IMR-90 (cell line): ENCODE measurements around the gene ZKSCAN1. TPM values are rescaled to one million over a fixed set of nuclear protein-coding genes. Genes with fewer than 3 reads are reported as not detected.
"Not testable (repeated sequence)": the region's sequence is repeated elsewhere in the genome, so short reads cannot be mapped to it uniquely, and the experiment has no call there.

Source experiments
- ATAC-seq: fragments of 200-7000 bp; cut with Tn5 transposase; 2 replicates; pipeline ENCODE4 v1.9.1; 2020; ENCODE audit warnings: low read depth, mild to moderate bottlenecking, moderate library complexity
- BruUV-seq: library from RNA; stranded (reverse); fragments of 400-500 nt; replicated peaks from 2 replicates; lab custom pipeline; 2021; lab: Mats Ljungman, UMichigan
- CTCF ChIA-PET: fragments of 300-600 bp; formaldehyde crosslinking; extraction: SDS; loops from one replicate; lab custom pipeline; 2021; ENCODE audit warnings: antibody characterized with exemption; lab: Yijun Ruan, JAX
- POLR2A ChIA-PET: fragments of 300-600 bp; sonication (Branson Sonifier 250); formaldehyde crosslinking; loops from one replicate; lab custom pipeline; 2022; ENCODE audit warnings: antibody characterized with exemption; ENCODE audit not compliant: unreplicated experiment; lab: Charles Lee
- DNase-seq: peaks from one replicate; pipeline ENCODE4 v3.0.0; 2013
- H2AFZ ChIP-seq: replicated peaks from 2 replicates; pipeline ENCODE3; 2013; ENCODE audit warnings: low read length, mild to moderate bottlenecking; ENCODE audit not compliant: poor library complexity
- H2AK5ac ChIP-seq: 2 replicates; pipeline ENCODE4 v1.6.1; 2013; ENCODE audit warnings: low read depth, low read length, inconsistent platforms
- H2AK9ac ChIP-seq: replicated peaks from 2 replicates; pipeline ENCODE3; 2013; ENCODE audit warnings: mild to moderate bottlenecking, low read depth, low read length, moderate library complexity; ENCODE audit not compliant: poor library complexity
- H2BK120ac ChIP-seq: 2 replicates; pipeline ENCODE4 v1.6.1; 2013; ENCODE audit warnings: low read depth, low read length, inconsistent platforms
- H2BK15ac ChIP-seq: 3 replicates; pipeline ENCODE4 v1.6.1; 2013; ENCODE audit warnings: low read depth, low read length, inconsistent platforms
- H2BK20ac ChIP-seq: 2 replicates; pipeline ENCODE4 v1.6.1; 2013; ENCODE audit warnings: low read depth, mild to moderate bottlenecking, inconsistent platforms, low read length, moderate library complexity
- H2BK5ac ChIP-seq: 2 replicates; pipeline ENCODE4 v1.6.1; 2013; ENCODE audit warnings: mild to moderate bottlenecking, low read depth, low read length, inconsistent platforms; ENCODE audit not compliant: poor library complexity, severe bottlenecking
- H3K14ac ChIP-seq: replicated peaks from 2 replicates; pipeline ENCODE4 v1.6.1; 2013; ENCODE audit warnings: low read depth, low read length, inconsistent platforms
- H3K18ac ChIP-seq: 2 replicates; pipeline ENCODE4 v1.6.1; 2013; ENCODE audit warnings: low read depth, low read length, control low read depth
- H3K23ac ChIP-seq: 2 replicates; pipeline ENCODE4 v1.6.1; 2013; ENCODE audit warnings: low read depth, low read length, inconsistent platforms
- H3K27ac ChIP-seq: 2 replicates; pipeline ENCODE4 v1.5.1; 2013; ENCODE audit warnings: mild to moderate bottlenecking, control low read depth, low read length; ENCODE audit not compliant: insufficient read depth
- H3K27me3 ChIP-seq: 2 replicates; pipeline ENCODE4 v1.6.1; 2013; ENCODE audit warnings: low read length; ENCODE audit not compliant: control insufficient read depth, insufficient read depth
- H3K36me3 ChIP-seq: 2 replicates; pipeline ENCODE4 v1.6.1; 2013; ENCODE audit warnings: low read length, mixed read lengths; ENCODE audit not compliant: control insufficient read depth, insufficient read depth
- H3K4ac ChIP-seq: 2 replicates; pipeline ENCODE4 v1.6.1; 2013; ENCODE audit warnings: low read depth, low read length, inconsistent platforms
- H3K4me1 ChIP-seq: 2 replicates; pipeline ENCODE4 v1.6.1; 2013; ENCODE audit warnings: low read length, mixed read lengths; ENCODE audit not compliant: control insufficient read depth, insufficient read depth
- H3K4me2 ChIP-seq: 2 replicates; pipeline ENCODE4 v1.6.1; 2013; ENCODE audit warnings: low read depth, mild to moderate bottlenecking, control low read depth, low read length, moderate library complexity
- H3K4me3 ChIP-seq: 2 replicates; pipeline ENCODE4 v1.5.1; 2013; ENCODE audit warnings: low read depth, mild to moderate bottlenecking, control low read depth, low read length, moderate library complexity; ENCODE audit not compliant: insufficient read depth
- H3K56ac ChIP-seq: 2 replicates; pipeline ENCODE4 v1.6.1; 2013; ENCODE audit warnings: low read length, inconsistent platforms; ENCODE audit not compliant: insufficient read depth; ENCODE audit errors: extremely low read depth
- H3K79me1 ChIP-seq, 2 experiments: 2 replicates each; pipeline ENCODE4 v1.6.1; 2013; ENCODE audit warnings: low read length in 2 of 2, inconsistent platforms in 1 of 2, low read depth in 1 of 2
- H3K9ac ChIP-seq: 2 replicates; pipeline ENCODE4 v1.6.1; 2013; ENCODE audit warnings: low read depth, low read length, control low read depth
- H3K9me1 ChIP-seq: 2 replicates; pipeline ENCODE4 v1.6.1; 2013; ENCODE audit warnings: low read length, inconsistent platforms; ENCODE audit not compliant: insufficient read depth
- H3K9me3 ChIP-seq: 2 replicates; pipeline ENCODE4 v1.6.1; 2013; ENCODE audit warnings: low read length; ENCODE audit not compliant: control insufficient read depth, insufficient read depth
- H4K20me1 ChIP-seq: 2 replicates; pipeline ENCODE4 v1.6.1; 2013; ENCODE audit warnings: low read length, inconsistent platforms; ENCODE audit not compliant: insufficient read depth
- H4K5ac ChIP-seq: 2 replicates; pipeline ENCODE4 v1.6.1; 2013; ENCODE audit warnings: mild to moderate bottlenecking, low read depth, low read length, control low read depth
- H4K8ac ChIP-seq, 2 experiments: 2 replicates each; pipeline ENCODE4 v1.6.1; 2013; ENCODE audit warnings: low read depth in 2 of 2, low read length in 2 of 2, control low read depth in 1 of 2, inconsistent platforms in 1 of 2
- H4K91ac ChIP-seq: 2 replicates; pipeline ENCODE4 v1.6.1; 2013; ENCODE audit warnings: low read depth, low read length, inconsistent platforms; ENCODE audit not compliant: insufficient read depth
- WGBS, 2 experiments: methylation state at CpG; one replicate each; pipeline versions ENCODE4 v1.1.5 to v1.1.7; 2013; ENCODE audit warnings: missing lambda C conversion rate in 2 of 2; ENCODE audit not compliant: insufficient read length in 1 of 2; ENCODE audit errors: extremely low coverage in 2 of 2; 5-methylcytosine and 5-hydroxymethylcytosine counted together
- dilution Hi-C: fragments of 300-500 bp; cut with HindIII; formaldehyde crosslinking; loops from one replicate; pipeline ENCODE4 v1.14.3; 2018; ENCODE audit warnings: low sequenced_read_pairs; ENCODE audit not compliant: unreplicated experiment
- in situ Hi-C: fragments of 300-500 bp; cut with MboI; formaldehyde crosslinking; loops from 3 replicates; pipeline ENCODE4 v1.14.3; 2019; ENCODE audit warnings: low sequenced_read_pairs, inconsistent platforms, mixed read lengths
- intact Hi-C: fragments of 100-400 bp; cut with micrococcal nuclease; formaldehyde crosslinking; loops from 2 replicates; pipeline ENCODE4 v1.10.0; 2022
- polyA plus RNA-seq, 3 experiments: library from polyadenylated mRNA; depleted of rRNA; stranded (reverse); fragments of >200 nt; gene quantifications; 2 replicates each; pipeline ENCODE4 v1.2.3, GENCODE V29; 2012; ENCODE audit warnings: low replicate concordance in 1 of 3
- total RNA-seq: library from RNA; depleted of rRNA; stranded (reverse); fragments of >200 nt; gene quantifications from 2 replicates; pipeline ENCODE4 v1.2.3, GENCODE V29; 2012

ZKSCAN1 gene
- total and polyA plus RNA-seq, 2 of the 4 experiments (the other 2 are of a cell fraction), result 13.7 to 40.7 TPM

GRCh38 chr7:99991543-99991942, 23.9 kb upstream of the ZKSCAN1 start:
- H3K4me1 ChIP-seq, H4K5ac ChIP-seq, H3K14ac ChIP-seq, H3K36me3 ChIP-seq, H4K91ac ChIP-seq, BruUV-seq, ATAC-seq, dilution Hi-C loops, H4K20me1 ChIP-seq, H3K56ac ChIP-seq, H3K4me3 ChIP-seq, H3K23ac ChIP-seq, H3K27ac ChIP-seq, H3K18ac ChIP-seq, H3K4me2 ChIP-seq, H4K8ac ChIP-seq, H3K79me1 ChIP-seq, H2AK5ac ChIP-seq, DNase-seq, H3K4ac ChIP-seq, POLR2A ChIA-PET, H3K9ac ChIP-seq, H2BK5ac ChIP-seq, H3K9me3 ChIP-seq, H3K9me1 ChIP-seq, H2BK120ac ChIP-seq, H2AK9ac ChIP-seq, H2BK20ac ChIP-seq, H2BK15ac ChIP-seq, CTCF ChIA-PET: not testable (repeated sequence)
- in situ Hi-C loops, result loop anchor here (5.0 to 25.0 kb wide), 3 partner anchors 61 to 1296 kb away; no protein-coding TSS in a partner anchor
- WGBS, 2 experiments, result 75% methylated on average over 2 of the region's 6 CpGs; no CpG with 5 or more reads in 1 of the 2 experiments
- Histone ChIP-seq H2AFZ (peak overlapping the region; percentile 13), H3K27me3 (peaks cover 10% of the 10 kb centered on the region)
- intact Hi-C loops, result loop anchor here (1.0 to 5.0 kb wide), 2 partner anchors 78 to 374 kb away; partner anchors contain the start of gene ZSCAN25
